ENCODE measurements around the gene SPINK8.
"Not testable (repeated sequence)": the region's sequence is repeated elsewhere in the genome, so short reads cannot be mapped to it uniquely, and the experiment has no call there.

SPINK8 gene

DNA sequence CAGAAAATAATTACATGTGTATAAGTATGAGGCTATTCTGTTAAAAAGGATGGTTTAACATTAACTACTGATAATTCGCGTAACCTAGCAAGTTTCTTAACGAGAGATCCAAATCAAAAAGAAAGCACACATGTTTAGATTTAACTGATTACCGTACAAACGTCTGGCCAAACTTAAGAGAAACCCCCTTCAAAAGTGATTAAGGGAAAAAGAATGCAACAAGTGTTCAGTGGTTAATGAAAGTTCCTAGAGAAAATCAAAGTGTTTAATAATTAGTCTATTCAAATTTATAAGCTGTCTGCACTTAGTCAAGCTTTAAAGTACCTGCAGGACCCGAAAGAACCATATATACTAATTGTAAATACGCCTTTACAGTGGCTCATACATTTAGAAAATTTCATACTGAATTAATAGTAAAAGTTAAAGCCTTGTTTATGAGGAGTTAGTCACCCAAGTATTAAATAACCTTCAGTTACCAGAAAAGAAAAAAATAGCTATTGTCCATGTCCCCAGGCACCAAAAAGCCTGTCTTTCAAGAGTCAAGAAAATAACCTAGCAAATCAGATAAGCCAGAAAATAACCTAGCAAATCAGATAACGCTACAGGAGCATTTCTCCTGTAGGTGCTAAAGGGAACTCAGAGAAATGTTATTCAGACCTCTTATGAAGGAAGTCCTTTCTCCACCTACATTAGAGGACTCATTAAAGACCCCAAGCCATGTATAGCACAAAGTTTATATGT, 58.0 kb downstream of the SPINK8 start:
- TF ChIP-seq, protein P1, sequence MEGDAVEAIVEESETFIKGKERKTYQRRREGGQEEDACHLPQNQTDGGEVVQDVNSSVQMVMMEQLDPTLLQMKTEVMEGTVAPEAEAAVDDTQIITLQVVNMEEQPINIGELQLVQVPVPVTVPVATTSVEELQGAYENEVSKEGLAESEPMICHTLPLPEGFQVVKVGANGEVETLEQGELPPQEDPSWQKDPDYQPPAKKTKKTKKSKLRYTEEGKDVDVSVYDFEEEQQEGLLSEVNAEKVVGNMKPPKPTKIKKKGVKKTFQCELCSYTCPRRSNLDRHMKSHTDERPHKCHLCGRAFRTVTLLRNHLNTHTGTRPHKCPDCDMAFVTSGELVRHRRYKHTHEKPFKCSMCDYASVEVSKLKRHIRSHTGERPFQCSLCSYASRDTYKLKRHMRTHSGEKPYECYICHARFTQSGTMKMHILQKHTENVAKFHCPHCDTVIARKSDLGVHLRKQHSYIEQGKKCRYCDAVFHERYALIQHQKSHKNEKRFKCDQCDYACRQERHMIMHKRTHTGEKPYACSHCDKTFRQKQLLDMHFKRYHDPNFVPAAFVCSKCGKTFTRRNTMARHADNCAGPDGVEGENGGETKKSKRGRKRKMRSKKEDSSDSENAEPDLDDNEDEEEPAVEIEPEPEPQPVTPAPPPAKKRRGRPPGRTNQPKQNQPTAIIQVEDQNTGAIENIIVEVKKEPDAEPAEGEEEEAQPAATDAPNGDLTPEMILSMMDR (conservative IDR thresholded peaks at IDR 0.05; ENCODE audit: low read length), result no peak
- H3K4me3 ChIP-seq (ENCODE audit: low read length), result no peak overlapping the region
- no peak for DNase-seq (ENCODE audit: low read depth)

DNA sequence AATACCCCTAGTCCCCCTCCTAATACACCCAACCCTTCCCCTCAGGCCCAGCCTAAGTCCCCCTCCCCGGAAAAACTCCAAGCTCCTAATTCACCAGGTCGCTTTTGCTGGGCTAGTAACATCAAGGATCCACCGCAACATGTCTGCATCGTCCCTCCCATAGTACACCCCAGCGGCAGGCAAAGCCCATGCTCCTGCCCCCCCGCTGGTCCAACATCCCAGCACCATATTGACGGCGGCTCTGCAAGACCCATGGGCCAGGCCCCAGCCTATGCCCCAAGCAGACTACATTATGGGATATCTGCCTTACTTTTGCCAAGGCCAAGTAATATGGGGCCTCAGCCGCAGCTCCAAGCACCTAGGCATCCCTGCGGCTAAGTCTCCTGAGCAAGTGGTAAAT, 59.0 kb downstream of the SPINK8 start:
- H3K4me3 ChIP-seq (ENCODE audit: low read length), result no peak overlapping the region
- DNase-seq (ENCODE audit: low read depth), result no peak
- TF ChIP-seq, protein P1 (conservative IDR thresholded peaks at IDR 0.05; ENCODE audit: low read length), result no peak

DNA sequence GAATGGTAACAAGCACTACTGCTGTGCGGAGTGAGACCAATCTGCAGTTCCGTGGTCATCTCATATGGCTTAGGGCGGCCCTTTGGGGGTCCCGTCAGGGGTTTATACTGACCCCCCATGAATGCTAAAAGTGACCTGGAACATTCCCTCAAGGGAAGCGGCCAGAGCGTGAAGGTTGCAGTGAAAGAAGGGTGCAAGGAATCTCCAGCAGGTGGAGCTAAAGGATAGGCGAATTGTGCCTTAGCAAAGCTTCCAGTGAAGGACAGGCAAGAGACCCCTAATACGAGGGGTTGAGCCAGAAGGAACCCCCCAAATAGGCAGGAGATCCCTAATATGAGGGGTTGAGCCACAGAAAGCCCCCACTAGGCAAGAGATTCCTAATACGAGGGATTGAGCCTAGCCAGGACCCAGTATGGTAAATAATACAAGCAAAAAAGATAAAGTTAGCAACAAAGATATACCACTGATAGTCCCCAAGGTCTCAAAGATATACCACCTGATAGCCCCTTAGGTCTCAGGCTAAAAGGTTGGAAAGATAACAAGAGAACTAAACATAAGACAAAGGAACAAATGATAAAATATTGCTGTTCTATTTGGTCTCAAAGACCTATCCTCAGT, 59.8 kb downstream of the SPINK8 start:
- DNase-seq (ENCODE audit: low read depth), result peak; percentile 52
- TF ChIP-seq, protein P1 (conservative IDR thresholded peaks at IDR 0.05; ENCODE audit: low read length), result peak; percentile 86
- no peak overlapping the region for H3K4me3 ChIP-seq (ENCODE audit: low read length)

DNA sequence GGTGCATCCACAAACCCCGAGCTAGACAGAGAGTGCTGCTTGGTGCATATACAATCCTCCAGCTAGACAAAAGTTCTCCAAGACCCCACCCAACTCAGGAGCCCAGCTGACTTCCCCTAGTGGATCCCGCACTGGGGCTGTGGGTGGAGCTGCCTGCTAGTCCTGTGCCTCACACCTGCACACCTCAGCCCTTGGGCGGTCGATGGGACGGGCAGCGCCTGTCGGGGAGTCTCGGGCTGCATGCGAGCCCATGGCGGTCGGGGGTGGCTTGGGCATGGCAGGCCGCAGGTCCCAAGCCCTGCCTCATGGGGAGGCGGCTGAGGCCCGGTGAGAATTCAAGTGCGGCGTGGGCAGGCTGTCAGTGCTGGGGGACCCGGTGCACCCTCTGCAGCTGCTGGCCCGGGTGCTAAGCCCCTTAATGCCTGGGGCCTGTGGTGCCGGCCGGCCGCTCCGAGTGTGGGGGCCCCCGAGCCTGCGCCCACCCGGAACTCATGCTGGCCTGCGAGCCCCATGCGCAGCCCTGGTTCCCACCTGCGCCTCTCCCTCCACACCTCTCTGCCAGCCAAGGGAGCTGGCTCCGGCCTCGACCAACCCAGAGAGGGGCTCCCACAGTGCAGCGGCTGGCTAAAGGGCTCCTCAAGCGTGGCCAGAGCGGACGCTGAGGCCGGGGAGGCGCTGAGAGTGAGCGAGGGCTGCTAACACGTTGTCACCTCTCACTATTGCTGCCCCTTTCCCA, 61.5 kb downstream of the SPINK8 start:
- no peak overlapping the region for H3K4me3 ChIP-seq (ENCODE audit: low read length)
- DNase-seq (ENCODE audit: low read depth), result no peak
- TF ChIP-seq, protein P1 (conservative IDR thresholded peaks at IDR 0.05; ENCODE audit: low read length), result no peak

DNA sequence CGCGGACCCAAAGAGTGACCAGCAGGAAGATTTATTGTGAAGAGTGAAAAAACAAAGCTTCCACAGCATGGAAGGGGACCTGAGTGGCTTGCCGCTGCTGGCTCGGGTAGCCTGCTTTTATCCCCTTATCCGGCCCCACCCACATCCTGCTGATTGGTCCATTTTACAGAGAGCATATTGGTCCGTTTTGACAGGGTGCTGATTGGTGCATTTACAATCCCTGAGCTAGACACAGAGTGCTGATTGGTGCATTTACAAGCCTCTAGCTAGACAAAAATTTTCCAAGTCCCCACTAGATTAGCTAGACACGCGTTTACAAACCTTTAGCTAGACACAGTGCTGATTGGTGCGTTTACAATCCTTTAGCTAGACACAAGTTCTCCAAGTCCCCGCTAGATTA, 62.2 kb downstream of the SPINK8 start:
- not testable (repeated sequence) for H3K4me3 ChIP-seq (ENCODE audit: low read length); DNase-seq (ENCODE audit: low read depth)

DNA sequence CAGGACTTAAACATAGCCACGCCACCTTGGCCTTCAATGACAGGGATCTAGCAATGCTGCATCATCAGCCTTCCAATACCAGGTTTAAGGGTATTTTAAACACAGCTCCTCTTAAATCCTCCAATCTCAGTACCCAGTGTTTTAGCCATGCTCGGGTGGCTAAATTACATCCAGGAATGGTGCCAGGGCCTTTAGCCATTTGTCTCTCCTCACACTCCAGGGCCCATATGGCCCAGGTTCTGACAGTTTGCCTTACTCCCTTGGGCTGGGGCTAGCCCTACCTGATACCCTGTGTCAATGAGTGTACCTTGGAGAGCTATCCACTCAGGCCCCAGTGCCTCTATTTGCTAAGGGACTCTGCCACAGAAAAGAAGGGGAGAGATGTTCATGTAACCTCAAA, 63.2 kb downstream of the SPINK8 start:
- TF ChIP-seq, protein P1 (conservative IDR thresholded peaks at IDR 0.05; ENCODE audit: low read length), result no peak

DNA sequence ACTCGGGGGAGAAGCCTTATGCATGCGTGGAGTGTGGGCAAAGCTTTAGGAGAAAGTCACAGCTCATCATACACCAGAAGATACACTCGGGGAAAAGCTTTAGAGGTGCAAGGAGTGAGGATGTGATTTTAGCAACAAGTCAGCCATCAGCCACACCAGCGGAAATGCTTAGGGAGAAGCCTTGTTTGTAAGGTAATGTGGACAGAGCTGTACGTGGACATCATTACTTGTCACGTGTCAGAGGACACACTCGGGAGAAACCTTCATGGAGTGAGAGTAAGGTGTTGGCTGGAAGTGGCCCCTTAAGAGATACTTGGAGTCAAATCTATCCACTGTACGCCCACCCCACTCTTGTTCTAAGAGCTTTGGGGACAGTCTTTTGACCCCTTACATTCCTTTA, 63.9 kb downstream of the SPINK8 start:
- DNase-seq (ENCODE audit: low read depth), result no peak
- TF ChIP-seq, protein P1 (conservative IDR thresholded peaks at IDR 0.05; ENCODE audit: low read length), result no peak
- H3K4me3 ChIP-seq (ENCODE audit: low read length), result no peak overlapping the region

More for the DNA sequence above, 63.2 kb downstream of the SPINK8 start:
- DNase-seq (ENCODE audit: low read depth), result no peak
- H3K4me3 ChIP-seq (ENCODE audit: low read length), result no peak overlapping the region

Measured in AG10803 (cell line).